Mammary epithelial cell (primary cell): ENCODE results near the gene SYNDIG1.

ENCODE experiments used
- CTCF ChIP-seq, 2 donors: IDR thresholded peaks in 1 of 2; conservative IDR thresholded peaks in 1 of 2; 2 replicates each; pipeline ENCODE4 v1.5.1; 2011 to 2012; ENCODE audit warnings: inconsistent platforms in 2 of 2, low read length in 2 of 2, mild to moderate bottlenecking in 2 of 2, control low read depth in 1 of 2, low read depth in 1 of 2; ENCODE audit not compliant: insufficient read depth in 1 of 2; ENCODE audit errors: extremely low read depth in 1 of 2
- EZH2 ChIP-seq: IDR thresholded peaks from 2 replicates; pipeline ENCODE4 v1.6.1; 2012; ENCODE audit warnings: low read length, inconsistent platforms, borderline replicate concordance

DNA sequence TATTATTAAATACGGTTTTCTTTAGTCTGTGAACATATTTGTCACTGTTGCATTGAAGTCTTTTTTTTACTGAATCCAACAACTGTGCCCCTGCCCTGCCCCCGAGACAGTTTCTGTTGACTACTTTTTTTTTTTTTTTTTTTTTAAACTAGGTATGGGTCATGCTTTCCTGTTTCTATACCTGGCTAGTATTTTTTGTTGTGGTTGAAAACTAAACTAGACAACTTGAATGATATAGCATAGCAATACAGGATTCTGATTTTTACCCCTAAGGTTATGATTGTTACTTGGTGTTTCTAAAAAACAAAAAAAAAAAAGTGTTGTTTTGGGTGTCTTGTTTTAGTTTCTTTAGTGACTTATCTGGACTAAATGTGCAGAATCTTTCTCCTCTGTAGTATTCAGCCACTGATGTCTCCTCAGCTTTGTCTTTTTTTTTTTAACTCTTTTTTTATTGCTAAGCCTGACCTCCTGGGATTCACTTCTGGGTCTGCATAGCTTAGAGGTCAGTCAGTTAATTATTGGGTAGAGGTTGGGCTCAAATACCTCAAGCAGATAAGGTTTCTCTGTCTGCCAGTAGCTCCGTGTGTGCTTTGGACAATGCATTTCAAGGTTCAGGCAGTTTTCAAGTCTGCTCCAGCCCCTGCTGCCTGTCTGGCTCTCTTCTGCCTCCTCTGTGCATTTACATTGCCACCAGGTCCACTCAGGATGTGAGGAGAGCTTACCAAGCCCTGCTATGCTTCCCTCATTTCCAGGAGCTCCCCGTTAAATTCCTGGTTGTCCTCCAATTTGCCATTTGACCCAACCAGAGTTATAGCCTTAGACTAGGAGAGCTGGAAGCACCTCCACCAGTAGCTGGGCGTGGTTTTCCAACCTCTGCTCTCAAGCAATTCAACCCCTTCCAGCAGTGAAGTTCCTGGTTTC is 91.4 kb downstream of the SYNDIG1 start:
- TF ChIP-seq CTCF (conservative IDR thresholded peaks at IDR 0.05 in 1 of 2, IDR thresholded peaks at IDR 0.05 in 1 of 2; ENCODE audit: extremely low read depth in 1 of 2, insufficient read depth in 1 of 2, low read depth in 1 of 2, low read length in 2 of 2), result no peak
- no peak for TF ChIP-seq EZH2
